Upper lobe of left lung (tissue), 6 donors: Measurements from ENCODE around the gene EDARADD. TPM values are rescaled to one million over a fixed set of nuclear protein-coding genes. Genes with fewer than 3 reads are reported as not detected.

ENCODE experiments used
- ATAC-seq, 2 donors: fragments of 200-7000 bp; cut with Tn5 transposase; one replicate each; pipeline ENCODE4 v1.9.1; 2022; ENCODE audit warnings: mild to moderate bottlenecking in 2 of 2, moderate library complexity in 2 of 2; ENCODE audit not compliant: low FRiP score in 2 of 2
- DNase-seq, 2 donors: peaks; one replicate each; pipeline ENCODE4 v3.0.0-alpha.2; 2019 to 2020
- H3K27ac ChIP-seq, 4 donors: fragments of 200-600 bp; sonication (generic); one replicate each; pipeline ENCODE4 v1.5.1; 2016 to 2019
- H3K27me3 ChIP-seq, 4 donors: fragments of 200-600 bp; sonication (generic); one replicate each; pipeline ENCODE4 v1.5.1; 2017 to 2019
- H3K36me3 ChIP-seq, 4 donors: fragments of 200-600 bp; sonication (generic); one replicate each; pipeline ENCODE4 v1.5.1; 2016 to 2019
- H3K4me1 ChIP-seq, 4 donors: fragments of 200-600 bp; sonication (generic); one replicate each; pipeline ENCODE4 v1.5.1; 2018 to 2019
- H3K4me3 ChIP-seq, 4 donors: fragments of 200-600 bp; sonication (generic); one replicate each; pipeline ENCODE4 v1.5.1; 2017 to 2019; ENCODE audit warnings: mild to moderate bottlenecking in 2 of 4, moderate library complexity in 1 of 4
- H3K9me3 ChIP-seq, 4 donors: fragments of 200-600 bp; sonication (generic); one replicate each; pipeline ENCODE4 v1.5.1; 2018 to 2019
- EP300 ChIP-seq, 4 donors: sonication (generic); formaldehyde crosslinking; IDR thresholded peaks; one replicate each; pipeline ENCODE4 v1.5.1; 2017; ENCODE audit warnings: antibody characterized with exemption in 4 of 4, control low read depth in 2 of 4
- POLR2A ChIP-seq, 4 donors: fragments of 450-650 bp; IDR thresholded peaks; one replicate each; pipeline ENCODE4 v1.5.1; 2016 to 2017; ENCODE audit warnings: antibody characterized with exemption in 4 of 4, mild to moderate bottlenecking in 2 of 4
- POLR2AphosphoS5 ChIP-seq, 2 donors: sonication (generic); formaldehyde crosslinking; IDR thresholded peaks; one replicate each; pipeline ENCODE4 v1.5.1; 2017; ENCODE audit warnings: antibody characterized with exemption in 2 of 2
- WGBS, 2 donors: methylation state at CpG; one replicate each; pipeline ENCODE4 v1.1.5; 2017 to 2018; 5-methylcytosine and 5-hydroxymethylcytosine counted together
- total RNA-seq, 6 donors: library from RNA; depleted of rRNA in 4 of 6; stranded (reverse); fragments of >200 nt in 4 of 6; gene quantifications; one replicate each; pipeline versions ENCODE4 v1.1.0 to v1.2.1, GENCODE V29; 2016 to 2021
- TF ChIP-seq, protein P1 (sequence below), 6 experiments: fragments of 450-650 bp in 4 of 6; fragments of 200-600 bp in 2 of 6; sonication (generic) in 2 of 6; IDR thresholded peaks; one replicate each; pipeline ENCODE4 v1.5.1; 2016 to 2019; ENCODE audit warnings: antibody characterized with exemption in 6 of 6
- donor health status: DM: no; HTN: no; CAD: no; lungs with moderate emphysema.
- donor health status: DM: no; HTN: yes; CAD: no; lungs with severe emphysema.

Gene EDARADD
- total RNA-seq, 6 donors from 2014 or later = 0.11 to 2.6 (median 0.57) TPM; not detected in 1

DNA sequence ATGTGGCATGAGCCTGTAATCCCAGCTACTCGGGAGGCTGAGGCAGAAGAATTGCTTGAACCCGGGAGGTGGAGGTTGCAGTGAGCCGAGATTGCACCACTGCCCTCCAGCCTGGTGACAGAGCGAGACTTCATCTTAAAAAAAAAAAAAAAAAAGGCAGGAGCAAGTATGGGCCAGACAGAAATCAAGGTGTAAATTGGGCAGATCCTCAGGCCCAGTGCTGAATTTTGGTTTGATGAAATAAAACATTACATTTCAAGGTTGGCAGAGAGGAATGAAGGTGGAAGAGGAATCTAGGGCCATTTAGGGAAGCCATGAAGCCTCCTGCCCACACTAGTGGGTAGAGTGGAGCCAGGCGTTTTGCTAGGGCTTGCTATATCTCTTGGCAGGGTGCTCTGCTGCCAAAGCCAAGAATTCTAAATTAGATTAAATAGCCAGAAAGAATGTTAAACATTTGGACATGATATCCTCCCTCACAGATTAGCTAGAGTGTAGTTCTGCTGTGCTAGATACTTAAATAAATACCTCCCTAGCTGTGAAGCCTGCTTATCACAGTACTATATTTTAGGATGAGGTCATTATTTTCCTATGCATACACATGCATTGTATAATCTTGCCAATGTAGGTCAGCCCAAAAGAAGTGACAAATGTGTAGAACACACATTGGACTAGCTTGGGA, 113.1 kb downstream of the EDARADD start:
- 53 to 72% methylated on average over 5 of the region's 5 CpGs for WGBS, 2 donors
- Histone ChIP-seq H3K27me3 (no peaks in the 10 kb centered on the region), H3K4me1 (peaks cover 8 to 11% (median 9%) of the 10 kb centered on the region in 4 donors), H3K36me3 (no peaks in the 10 kb centered on the region), H3K27ac (no peak overlapping the region), H3K4me3 (no peak overlapping the region), H3K9me3 (no peaks in the 10 kb centered on the region)
- DNase-seq = no peak
- TF ChIP-seq POLR2AphosphoS5 (IDR thresholded peaks at IDR 0.05) = no peak
- TF ChIP-seq POLR2A (IDR thresholded peaks at IDR 0.05) = no peak
- TF ChIP-seq, protein P1, sequence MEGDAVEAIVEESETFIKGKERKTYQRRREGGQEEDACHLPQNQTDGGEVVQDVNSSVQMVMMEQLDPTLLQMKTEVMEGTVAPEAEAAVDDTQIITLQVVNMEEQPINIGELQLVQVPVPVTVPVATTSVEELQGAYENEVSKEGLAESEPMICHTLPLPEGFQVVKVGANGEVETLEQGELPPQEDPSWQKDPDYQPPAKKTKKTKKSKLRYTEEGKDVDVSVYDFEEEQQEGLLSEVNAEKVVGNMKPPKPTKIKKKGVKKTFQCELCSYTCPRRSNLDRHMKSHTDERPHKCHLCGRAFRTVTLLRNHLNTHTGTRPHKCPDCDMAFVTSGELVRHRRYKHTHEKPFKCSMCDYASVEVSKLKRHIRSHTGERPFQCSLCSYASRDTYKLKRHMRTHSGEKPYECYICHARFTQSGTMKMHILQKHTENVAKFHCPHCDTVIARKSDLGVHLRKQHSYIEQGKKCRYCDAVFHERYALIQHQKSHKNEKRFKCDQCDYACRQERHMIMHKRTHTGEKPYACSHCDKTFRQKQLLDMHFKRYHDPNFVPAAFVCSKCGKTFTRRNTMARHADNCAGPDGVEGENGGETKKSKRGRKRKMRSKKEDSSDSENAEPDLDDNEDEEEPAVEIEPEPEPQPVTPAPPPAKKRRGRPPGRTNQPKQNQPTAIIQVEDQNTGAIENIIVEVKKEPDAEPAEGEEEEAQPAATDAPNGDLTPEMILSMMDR (IDR thresholded peaks at IDR 0.05) = no peak
- no peak for TF ChIP-seq EP300 (IDR thresholded peaks at IDR 0.05)
- ATAC-seq = peak in 1 of 2 donors; percentile 71

DNA sequence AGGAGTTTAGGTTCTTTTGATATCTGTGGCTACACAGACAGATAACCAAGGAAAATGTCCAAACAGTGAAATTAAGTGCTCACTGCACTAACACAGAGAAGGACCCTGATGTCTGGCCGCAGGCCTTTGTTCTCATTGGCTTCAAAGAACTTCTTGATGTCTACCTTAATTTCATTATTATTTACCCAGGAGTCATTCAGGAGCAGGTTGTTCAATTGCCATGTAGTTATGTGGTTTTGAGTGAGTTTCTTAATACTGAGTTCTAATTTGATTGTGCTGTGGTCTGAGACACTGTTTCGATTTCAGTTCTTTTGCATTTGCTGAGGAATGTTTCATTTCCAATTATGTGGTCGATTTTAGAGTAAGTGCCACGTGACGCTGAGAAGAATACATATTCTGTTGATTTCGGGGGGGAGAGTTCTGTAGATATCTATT, 114.5 kb downstream of the EDARADD start:
- DNase-seq (no peak), ATAC-seq (no peak)
- Histone ChIP-seq H3K27ac (no peak overlapping the region), H3K36me3 (no peaks in the 10 kb centered on the region), H3K27me3 (no peaks in the 10 kb centered on the region), H3K9me3 (no peaks in the 10 kb centered on the region), H3K4me1 (no peaks in the 10 kb centered on the region), H3K4me3 (no peak overlapping the region)
- TF ChIP-seq POLR2AphosphoS5 (IDR thresholded peaks at IDR 0.05) (no peak), EP300 (IDR thresholded peaks at IDR 0.05) (no peak)
- whole genome bisulfite sequencing, 2 donors = 54 to 79% methylated on average over 6 of the region's 6 CpGs

DNA sequence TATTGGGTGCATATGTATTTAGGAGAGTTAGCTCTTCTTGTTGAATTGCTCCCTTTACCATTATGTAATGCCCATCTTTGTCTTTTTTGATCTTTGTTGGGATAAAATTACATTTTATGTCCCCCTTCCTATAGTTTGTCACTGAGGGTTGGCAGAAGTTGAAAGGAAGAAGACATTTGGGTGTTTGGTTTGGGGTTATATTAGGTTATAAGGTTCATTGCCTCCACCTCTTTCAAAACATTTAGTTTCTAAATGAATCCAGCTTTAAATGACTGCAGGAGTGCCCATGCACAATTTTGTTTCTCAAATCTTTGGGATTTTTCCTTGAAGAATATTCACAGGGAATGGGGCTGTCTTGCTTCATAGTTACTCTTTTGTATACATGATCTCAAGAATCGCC, 115.1 kb downstream of the EDARADD start:
- H3K9me3 ChIP-seq = no peaks in the 10 kb centered on the region
- no peak overlapping the region for H3K4me3 ChIP-seq
- H3K27me3 ChIP-seq = no peaks in the 10 kb centered on the region
- no peak overlapping the region for H3K27ac ChIP-seq
- TF ChIP-seq POLR2A (IDR thresholded peaks at IDR 0.05) = no peak
- TF ChIP-seq, protein P1 (IDR thresholded peaks at IDR 0.05) = no peak
- no peak for TF ChIP-seq POLR2AphosphoS5 (IDR thresholded peaks at IDR 0.05)
- no peak for TF ChIP-seq EP300 (IDR thresholded peaks at IDR 0.05)
- ATAC-seq (no peak), DNase-seq (no peak)
- 83 to 92% methylated on average over 1 of the region's 1 CpG for WGBS, 2 donors
- H3K4me1 ChIP-seq = no peaks in the 10 kb centered on the region
- no peaks in the 10 kb centered on the region for H3K36me3 ChIP-seq

DNA sequence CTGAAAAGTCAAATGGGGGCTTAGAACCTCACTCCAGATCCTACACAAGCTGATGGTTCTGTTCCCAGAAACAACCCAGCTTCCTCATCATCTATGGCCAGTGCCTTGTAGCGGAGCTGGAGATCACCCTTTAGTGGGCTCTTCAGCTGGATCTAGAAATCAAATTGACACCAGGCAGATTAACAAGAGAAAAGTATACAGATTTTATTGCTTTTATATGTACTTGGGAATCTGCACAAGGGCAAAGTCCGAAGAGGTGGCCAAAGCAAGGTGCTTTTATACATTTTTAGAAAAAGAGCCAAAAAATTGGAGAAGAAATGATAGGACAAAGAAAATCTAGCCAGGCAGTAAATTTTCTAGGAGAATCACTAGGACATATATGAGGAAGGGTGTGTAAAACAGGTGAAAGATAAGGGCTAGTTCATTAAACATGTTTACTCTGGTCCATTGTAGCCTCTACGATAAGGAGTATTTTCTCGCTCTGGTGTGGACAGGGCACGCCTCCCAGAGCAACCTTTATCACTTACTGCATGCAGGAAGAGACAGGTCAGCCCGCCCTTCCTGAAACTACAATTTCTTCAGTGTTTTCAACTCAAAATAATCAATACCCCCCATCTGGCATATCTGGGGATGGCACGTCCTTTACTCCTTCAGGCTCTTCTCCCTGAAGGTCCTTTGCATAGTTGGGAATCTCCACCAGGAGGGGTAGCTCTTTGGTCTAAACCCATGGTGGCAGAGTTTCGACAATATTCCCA, 115.7 kb downstream of the EDARADD start:
- no peak for TF ChIP-seq EP300 (IDR thresholded peaks at IDR 0.05)
- TF ChIP-seq POLR2AphosphoS5 (IDR thresholded peaks at IDR 0.05) = no peak
- TF ChIP-seq, protein P1 (IDR thresholded peaks at IDR 0.05) = no peak
- no peak for TF ChIP-seq POLR2A (IDR thresholded peaks at IDR 0.05)
- Histone ChIP-seq H3K36me3 (no peaks in the 10 kb centered on the region), H3K4me1 (no peaks in the 10 kb centered on the region), H3K27ac (no peak overlapping the region), H3K27me3 (no peaks in the 10 kb centered on the region), H3K9me3 (no peaks in the 10 kb centered on the region), H3K4me3 (no peak overlapping the region)
- DNase-seq (no peak), ATAC-seq (no peak)
- 89% methylated on average over 8 of the region's 8 CpGs for WGBS, 2 donors

DNA sequence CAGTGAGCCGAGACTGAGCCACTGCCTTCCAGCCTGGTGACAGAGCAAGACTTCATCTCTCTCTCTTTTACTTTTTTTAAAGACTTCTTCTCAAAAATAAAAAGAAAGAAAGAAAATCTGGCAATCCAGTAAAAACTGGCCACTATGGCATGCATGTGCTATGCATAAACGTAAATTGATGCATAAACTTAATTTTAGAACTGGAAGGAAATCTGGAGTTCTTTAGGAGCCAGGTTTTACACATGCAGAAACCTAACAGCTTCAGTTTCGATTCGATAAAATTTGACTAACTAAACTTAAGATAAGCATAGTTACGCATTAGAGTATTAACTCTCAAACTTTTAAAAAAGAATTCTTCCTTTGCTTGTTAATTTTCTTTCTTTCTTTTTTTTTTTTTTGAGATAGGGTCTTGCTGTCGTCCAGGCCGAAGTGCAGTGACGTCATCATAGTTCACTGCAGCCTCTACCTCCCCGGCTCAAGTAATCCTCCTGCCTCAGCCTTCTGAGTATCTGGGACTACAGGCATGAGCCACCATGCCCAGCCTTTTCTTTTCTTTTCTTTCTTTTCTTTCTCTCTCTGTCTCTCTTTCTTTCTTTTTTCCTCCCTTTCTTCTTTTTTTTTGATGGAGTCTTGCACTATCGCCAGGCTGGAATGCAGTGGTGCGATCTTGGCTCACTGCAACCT, 117.8 kb downstream of the EDARADD start:
- no peak for DNase-seq
- ATAC-seq = no peak
- peaks cover 0 to 3% (median 1%) of the 10 kb centered on the region in 4 donors for H3K4me1 ChIP-seq
- H3K27me3 ChIP-seq = no peaks in the 10 kb centered on the region
- H3K4me3 ChIP-seq = no peak overlapping the region
- H3K9me3 ChIP-seq = no peaks in the 10 kb centered on the region
- TF ChIP-seq EP300 (IDR thresholded peaks at IDR 0.05) = no peak
- H3K36me3 ChIP-seq = no peaks in the 10 kb centered on the region
- H3K27ac ChIP-seq = no peak overlapping the region
- 80 to 90% methylated on average over 11 of the region's 11 CpGs for WGBS, 2 donors
